GM19395 (cell line): ENCODE data around the gene POU2AF1.
"Not testable (repeated sequence)": the region's sequence is repeated elsewhere in the genome, so short reads cannot be mapped to it uniquely, and the experiment has no call there.

Source experiments
- ATAC-seq: cut with Tn5 transposase; IDR thresholded peaks from one replicate; pipeline ENCODE4 v1.9.1; 2021; ENCODE audit warnings: mild to moderate bottlenecking, moderate library complexity; ENCODE audit not compliant: unreplicated experiment

POU2AF1 gene

DNA sequence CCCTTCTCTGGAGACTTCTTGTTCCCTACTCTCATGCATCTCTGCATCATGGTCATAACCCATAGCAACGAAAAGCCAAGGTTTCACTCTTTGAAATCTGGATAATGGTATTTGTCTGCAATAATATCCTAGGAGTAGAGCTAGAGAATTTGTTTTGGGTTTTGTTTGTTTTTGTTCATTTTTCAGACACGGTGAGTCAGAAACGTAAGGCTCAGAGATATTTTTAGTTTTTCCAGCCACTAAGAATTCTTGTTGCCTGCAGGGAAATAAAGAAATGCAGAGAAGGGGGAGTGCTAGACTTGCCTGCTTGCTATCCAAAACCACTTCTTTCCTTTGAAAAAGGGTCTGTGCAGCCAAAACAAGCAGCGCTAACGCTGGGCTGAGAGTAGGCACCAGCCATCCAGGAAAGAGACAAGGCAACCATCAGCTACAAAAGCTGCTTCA is 54.8 kb downstream of the POU2AF1 start:
- ATAC-seq = no peak

GRCh38 chr11:111322534-111322933 is 56.5 kb downstream of the POU2AF1 start:
- no peak for ATAC-seq

GRCh38 chr11:111320728-111321568 is 58.1 kb downstream of the POU2AF1 start:
- no peak for ATAC-seq

DNA sequence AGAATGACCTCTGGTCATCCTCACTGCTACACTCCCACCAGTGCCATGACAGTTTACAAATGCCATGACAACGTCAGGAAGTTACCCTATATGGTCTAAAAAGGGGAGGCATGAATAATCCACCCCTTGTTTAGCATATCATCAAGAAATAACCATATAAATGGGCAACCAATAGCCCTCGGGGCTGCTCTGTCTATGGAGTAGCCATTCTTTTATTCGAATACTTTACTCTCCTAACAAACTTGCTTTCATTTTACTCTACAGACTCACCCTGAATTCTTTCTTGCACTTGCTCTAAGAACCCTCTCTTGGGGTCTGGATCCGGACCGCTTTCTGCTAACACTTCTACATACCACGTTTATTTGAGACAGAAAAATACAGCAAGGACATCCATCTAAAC is 58.9 kb downstream of the POU2AF1 start:
- not testable (repeated sequence) for ATAC-seq

GRCh38 chr11:111319296-111319695 is 59.8 kb downstream of the POU2AF1 start:
- ATAC-seq = no peak

DNA sequence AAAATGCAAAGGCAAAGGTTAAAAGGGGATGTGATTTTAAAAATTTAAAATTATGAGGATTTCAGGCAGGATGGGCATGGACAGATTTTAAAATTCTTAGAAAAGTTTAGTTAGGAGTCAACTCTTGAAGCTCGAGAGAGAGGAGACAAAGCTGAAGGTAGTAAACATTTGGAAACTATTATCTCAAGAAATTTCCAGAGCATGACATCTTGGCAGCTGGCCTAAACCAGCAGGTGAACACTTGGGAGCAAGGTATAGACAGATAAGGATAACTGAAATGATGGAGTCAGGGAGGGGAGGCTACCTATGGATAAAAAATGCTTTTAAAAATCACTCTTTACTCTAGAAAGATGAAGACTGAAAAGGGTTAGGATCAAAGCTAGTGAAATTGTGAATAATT is 67.0 kb downstream of the POU2AF1 start:
- ATAC-seq = no peak

DNA sequence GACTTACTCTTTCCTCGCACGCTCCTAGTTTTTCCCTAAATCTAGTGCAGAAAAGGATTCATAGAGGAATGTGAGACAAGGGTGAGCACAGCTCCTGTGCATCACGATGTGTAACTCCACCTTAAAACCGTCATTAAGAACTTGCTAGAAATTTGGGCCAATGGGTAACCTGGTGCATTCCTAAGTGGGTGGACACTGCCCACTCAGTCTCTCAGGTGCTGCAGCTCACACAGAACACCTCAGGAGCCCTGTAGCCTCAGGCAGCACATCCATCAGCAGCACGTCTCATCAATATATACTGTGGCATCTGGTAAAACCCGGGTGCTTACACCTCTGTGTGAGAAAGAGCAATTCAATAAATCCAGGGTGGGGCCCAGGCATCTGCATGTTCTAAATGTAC is 68.4 kb downstream of the POU2AF1 start:
- no peak for ATAC-seq

- ATAC-seq = no peak
These were observed 69.0 kb downstream of the POU2AF1 start for GRCh38 chr11:111310088-111310487.

GRCh38 chr11:111309215-111309915 is 69.7 kb downstream of the POU2AF1 start:
- no peak for ATAC-seq

- no peak for ATAC-seq
These were observed 70.9 kb downstream of the POU2AF1 start for GRCh38 chr11:111308140-111308539.

DNA sequence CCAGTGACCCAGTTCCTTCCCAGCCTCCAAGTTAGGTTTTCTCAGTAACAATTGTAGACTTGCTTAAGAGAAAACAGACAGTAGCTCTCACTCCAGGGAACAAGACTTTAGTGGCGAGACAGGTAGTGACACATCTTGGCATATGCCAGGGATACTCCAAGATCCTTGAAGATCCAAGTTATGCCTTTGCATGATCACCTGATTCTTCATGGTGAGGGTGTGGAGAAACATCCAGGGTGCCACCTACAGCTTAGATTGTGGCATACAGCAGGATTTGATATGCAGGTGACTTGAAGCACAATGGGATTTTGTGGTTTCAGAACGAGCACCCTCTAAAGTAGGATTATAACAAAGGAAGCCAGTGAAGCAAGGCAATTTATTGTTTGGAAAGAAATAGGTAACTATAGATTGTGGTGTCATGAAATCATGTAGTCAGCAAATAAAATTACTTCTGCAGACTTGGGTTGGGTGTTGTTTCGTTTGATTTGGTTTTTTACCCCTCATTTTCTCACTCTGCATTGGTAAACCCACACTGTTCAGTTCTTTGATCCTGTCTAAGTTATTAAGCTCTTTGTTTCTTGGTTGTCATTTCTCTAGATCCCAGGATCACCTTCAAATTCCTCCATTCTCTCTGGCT is 71.5 kb downstream of the POU2AF1 start:
- no peak for ATAC-seq

DNA sequence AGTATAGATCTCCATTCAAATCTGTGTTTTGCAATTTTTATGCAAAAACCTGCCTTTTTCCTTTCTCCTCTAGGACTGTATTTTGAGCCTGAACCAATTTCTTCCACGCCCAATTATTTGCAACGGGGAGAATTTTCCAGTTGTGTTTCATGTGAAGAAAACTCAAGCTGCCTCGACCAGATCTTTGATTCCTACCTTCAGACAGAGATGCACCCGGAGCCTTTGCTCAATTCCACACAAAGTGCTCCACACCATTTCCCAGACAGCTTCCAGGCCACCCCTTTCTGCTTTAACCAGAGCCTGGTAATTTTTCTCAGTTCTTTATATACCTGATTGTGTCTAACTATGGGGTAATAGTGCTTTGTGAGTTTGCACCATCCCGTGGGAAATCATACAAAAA is 72.8 kb downstream of the POU2AF1 start:
- ATAC-seq = no peak

DNA sequence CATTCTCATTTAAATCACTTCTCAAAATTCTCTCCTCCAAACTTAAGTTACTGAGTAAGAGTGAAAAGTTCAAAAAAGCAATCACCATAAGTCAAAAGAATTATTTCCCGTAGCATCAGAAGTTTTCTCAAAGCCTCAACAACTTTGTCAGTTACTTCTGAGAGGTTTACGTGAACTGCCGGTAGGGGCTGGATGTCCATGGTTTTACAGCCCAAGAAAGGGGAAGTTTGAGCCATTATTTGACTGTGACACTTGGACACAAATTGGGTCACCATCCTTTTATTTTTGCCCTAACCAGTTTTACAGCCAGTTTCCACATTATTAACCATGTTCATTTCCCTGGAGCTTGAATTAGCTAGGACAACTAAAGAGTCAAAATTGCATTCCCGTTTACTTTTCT is 73.2 kb downstream of the POU2AF1 start:
- no peak for ATAC-seq

GRCh38 chr11:111305162-111305802 is 73.8 kb downstream of the POU2AF1 start:
- no peak for ATAC-seq

GRCh38 chr11:111303461-111303860 is 75.6 kb downstream of the POU2AF1 start:
- no peak for ATAC-seq

DNA sequence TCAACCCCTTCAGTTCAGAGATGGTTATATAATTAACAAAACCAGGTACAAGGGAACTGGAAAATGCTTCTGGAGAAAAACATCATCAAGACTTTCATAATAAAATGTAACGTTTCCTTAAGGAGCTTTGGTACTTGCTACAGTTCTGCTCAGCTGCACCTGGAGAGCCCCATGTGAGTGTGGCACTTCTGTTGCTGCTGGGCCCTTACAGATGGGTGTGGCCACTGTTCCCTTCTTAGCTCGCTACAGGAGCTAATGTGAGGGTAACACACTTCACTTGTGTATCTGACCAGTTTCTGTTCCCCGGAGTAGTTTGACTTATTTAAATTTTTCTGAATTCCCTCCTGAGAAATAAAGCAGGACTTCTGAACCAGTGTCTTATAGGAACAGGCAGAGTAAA is 76.8 kb downstream of the POU2AF1 start:
- ATAC-seq = no peak
